Activated CD8-positive, alpha-beta memory T cell treated with anti-CD3 and anti-CD28 coated beads, Interleukin-2, amount 50 U/mL, for 24 hours (primary cell): ENCODE measurements around the gene CELF1.
A peak's percentile ranks its signal among the peaks of the same experiment; 100 is the strongest.

Experiments used
- DNase-seq: peaks from one replicate; pipeline ENCODE4 v3.0.0-alpha.2; 2020; ENCODE audit errors: extremely low read depth

Gene CELF1

DNA sequence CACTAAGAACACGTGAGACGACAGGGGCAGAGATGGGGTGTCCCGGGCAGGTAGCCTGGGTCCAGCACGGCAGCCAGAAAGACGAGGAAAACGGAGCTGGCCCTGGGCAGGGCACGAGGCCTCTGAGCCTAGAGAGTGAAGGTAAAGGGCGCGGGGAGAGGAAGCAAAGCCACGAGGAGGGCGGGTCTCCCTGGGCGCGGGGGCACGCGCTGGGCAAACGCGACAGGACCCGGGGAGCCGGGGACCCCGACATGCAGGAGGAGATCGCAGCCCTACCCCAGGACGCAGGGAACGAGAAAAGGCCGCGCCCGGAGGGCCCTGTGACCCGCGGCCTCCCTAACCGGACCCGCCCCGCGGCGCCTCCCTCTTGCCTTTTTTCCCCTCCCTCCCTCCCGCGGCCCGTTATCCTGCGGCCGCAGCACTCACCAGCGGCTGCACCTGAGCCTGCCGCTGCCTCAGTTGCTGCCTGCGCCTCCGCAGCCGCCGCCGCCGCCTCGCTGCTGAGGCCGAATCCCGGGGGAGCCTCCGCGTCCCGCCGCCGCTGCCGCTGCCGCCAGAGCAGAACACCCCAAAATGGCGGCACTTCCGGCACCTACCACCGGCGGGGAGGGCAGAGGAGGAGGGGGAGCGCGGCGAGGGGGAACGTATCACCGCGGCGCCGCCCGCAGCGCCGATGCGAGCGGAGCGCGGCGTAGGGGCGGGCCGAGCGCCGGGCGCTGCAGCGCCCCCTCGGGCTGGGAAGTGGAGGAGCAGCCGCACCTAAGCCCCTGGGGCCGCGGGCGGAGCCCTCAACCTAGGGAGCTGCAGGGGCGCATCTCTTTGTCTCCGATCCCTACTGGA, at the start of gene CELF1:
TSS of gene CELF1 (minus strand) at position 567 of the 840 bp plus-strand sequence. CDS start 53,609 bp downstream, outside the sequence.
- peak; percentile 83 for DNase-seq

DNA sequence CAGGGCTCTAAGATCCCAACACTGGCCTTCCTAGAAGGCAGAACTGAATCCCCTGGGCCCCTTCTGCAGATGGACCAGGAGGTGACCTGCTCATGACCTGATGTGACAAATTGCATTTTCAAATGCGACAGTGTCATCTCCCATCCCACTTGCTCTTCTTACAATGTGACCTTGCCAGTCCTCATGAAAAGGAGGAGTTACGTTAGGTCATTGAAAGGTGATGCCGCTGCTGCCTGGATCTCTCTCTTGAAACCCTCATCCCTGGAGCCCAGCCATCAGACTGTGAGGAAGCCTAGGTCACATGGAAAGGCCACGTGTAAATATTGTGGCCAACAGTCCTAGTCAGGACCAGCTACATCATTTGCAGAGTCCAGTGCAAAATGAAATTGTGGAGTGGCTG, 47.0 kb upstream of the CELF1 start:
- DNase-seq, result no peak

- DNase-seq, result no peak
Observed at GRCh38 chr11:47595967-47596366, 43.0 kb upstream of the CELF1 start.

DNA sequence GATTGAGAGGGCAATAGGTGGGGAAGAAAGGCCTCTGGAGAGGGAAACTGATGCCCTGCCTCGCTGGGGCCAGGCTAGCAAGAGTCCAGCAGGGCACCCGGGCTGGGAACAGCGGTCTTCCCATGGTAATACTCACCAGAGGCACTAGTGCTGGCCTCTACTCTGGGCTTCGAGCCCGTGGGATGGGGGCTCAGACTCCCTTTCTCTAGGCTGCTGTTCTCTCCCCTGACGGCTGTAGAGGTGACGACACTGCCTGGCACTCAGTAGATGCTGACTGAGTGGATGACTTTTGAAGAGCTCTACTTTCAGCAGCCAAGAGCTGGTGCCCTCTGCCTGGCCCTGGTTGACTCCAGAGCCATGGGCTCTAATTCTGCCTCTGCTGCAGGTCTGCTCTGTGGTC, 42.1 kb upstream of the CELF1 start:
- no peak for DNase-seq

DNA sequence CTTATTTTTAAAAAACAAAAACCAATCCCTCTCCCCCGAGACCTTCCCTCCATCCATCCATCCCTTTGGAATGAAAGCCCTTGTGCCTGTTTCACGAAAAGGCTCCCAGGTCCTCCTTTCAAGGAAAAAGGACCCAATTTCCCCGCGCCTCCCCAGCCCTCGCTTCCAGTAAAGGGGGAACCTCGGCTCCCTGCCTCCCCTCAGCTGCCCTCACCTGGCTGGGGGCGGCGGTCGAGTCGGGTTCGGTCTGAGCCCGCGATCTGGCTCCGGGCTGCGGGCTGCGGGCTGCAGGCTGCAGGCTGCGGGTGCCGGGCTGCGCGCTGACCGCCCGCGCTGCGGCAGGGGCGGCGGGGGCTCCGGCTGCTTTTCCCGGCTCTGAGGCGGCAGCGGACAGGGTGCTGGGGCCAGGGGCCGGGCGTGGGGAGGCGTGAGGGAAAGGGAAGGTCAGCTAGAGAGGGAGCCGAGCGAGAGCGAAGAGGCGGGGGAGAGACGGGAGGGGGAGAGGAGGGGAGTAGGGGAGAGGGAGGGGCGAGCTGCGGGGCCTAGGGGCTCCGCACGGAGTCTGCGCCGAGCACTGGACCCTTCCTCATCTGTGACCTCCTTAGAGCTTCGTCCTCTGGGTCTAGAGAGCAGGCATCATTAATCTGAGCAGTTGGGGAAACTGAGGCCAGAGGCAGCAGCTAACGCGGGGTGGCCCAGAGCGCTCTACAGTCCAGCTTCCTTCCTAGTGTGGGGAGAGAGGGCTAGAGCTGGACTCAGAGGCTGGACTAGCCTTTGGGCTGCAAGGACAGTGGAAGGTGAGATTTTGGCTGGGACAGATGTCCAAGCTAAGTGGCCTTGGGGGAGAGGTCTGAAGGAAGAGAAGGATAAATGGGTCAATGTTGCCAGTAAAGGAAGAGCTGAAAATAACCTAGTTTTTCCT, 41.3 kb upstream of the CELF1 start, which contains the start of gene C1QTNF4:
TSS of gene C1QTNF4 (minus strand) at position 478 of the 922 bp plus-strand sequence. CDS start 3,601 bp downstream, outside the sequence.
- no peak for DNase-seq

GRCh38 chr11:47593492-47593933, 40.6 kb upstream of the CELF1 start:
- no peak for DNase-seq

- no peak for DNase-seq
Observed at GRCh38 chr11:47592970-47593369, 40.0 kb upstream of the CELF1 start.

DNA sequence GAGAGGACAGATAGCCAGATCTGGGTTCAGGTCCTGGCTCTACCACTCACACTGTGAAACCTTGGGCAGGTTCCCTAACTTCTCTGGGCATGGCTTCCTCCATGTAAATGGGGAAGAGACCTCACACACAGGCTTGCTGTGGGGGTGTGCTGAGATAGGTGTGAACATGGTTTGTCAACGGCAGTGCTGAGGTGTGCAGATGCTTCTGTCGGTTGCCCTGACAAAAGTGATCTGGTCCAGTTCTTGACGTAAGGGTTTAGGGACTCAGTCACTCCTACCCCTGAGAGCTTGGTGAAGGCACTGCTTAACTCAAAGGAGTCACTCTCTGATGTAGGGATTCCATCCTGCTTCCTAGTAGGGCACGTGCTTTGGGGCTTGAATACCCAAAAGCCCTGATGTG, 39.3 kb upstream of the CELF1 start:
- DNase-seq, result no peak

GRCh38 chr11:47591764-47592163, 38.8 kb upstream of the CELF1 start:
- DNase-seq, result no peak

DNA sequence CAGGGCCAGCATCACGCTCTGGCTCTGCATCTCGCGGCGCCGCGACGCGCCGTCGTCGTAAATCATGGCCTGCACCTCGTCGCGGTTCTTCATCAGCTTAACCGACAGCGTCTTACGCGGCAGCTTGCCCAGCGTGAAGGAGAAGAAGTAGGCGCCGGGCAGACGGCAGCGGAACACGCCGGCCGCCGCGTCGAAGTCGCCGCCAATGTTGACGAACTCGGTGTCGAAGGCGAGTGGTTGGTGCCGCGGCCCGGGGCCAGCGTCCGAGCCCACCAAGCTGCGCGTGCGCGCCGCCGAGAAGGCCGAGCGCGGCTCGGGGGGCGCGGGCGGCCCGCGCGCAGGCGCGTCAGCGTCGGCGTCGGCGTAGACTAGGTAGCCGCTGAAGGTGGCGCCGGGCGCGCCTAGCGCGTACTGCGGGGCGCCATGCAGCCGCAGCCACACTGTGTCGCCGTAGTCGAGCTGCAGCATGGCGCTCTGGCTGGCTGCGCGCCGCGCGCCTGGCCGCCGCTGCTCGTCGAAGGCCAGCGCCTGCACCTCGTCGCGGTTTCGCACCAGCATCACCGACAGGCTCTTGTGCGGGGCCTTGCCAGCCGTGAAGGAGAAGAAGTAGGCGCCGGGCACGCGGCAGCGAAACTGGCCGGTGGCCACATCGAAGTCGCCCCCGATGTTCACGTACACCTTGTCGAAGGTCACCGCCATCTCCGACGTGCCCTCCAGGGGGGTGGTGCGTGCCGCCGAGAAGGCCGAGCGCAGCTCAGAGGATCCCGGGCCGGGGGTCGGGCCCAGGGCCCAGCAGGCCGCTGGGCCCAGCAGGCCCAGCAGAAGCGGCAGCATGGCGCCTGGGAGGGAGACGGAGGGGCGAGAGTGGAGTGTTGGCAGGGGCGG, 37.3 kb upstream of the CELF1 start:
- no peak for DNase-seq

- no peak for DNase-seq
Observed at GRCh38 chr11:47589584-47589976, 36.6 kb upstream of the CELF1 start.

DNA sequence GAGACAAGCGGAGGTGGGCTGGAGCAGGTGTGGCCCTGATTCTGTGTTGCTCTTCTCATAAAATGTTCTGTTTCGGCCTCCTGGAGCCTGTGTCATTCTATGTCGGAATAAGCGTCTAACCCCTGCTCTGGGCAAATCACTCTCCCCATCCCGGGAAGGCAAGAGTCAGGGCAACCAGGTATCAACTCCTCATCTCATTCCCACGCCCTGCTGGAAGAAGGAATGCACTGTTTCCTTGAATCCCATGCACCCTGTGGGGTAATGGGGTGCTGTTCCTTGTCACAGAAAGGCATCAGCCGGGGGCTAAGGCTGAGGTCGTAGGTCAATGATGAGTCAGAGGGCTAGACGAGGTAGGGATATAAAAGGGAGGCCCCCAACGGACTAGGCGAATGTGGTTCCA, 36.2 kb upstream of the CELF1 start:
- DNase-seq, result no peak

DNA sequence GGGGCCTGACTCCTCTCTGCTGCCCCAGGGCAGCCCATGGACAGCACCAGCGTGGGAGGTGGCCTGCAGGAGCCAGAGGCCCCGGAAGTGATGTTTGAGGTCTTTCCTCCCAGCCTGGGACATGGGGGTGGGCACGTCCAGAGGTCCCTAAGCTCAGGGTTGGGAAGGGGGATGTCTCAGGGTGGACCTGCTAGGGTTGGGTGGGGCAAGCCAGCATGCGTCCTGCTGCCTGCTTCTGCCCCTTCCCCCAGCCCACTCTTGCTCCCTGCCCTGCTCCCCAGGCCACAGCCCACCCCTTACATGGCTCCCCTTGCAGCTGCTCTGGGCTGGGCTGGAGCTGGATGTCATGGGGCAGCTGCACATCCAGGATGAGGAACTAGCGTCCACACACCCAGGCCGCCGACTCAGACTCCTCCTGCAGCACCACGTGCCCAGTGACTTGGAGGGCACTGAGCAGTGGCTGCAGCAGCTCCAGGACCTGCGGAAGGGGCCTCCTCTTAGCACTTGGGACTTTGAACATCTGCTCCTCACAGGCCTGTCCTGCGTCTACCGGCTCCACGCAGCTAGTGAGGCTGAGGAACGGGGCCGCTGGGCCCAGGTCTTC, 34.9 kb upstream of the CELF1 start:
- DNase-seq, result no peak

GRCh38 chr11:47587039-47587716, 34.2 kb upstream of the CELF1 start:
- DNase-seq, result no peak

DNA sequence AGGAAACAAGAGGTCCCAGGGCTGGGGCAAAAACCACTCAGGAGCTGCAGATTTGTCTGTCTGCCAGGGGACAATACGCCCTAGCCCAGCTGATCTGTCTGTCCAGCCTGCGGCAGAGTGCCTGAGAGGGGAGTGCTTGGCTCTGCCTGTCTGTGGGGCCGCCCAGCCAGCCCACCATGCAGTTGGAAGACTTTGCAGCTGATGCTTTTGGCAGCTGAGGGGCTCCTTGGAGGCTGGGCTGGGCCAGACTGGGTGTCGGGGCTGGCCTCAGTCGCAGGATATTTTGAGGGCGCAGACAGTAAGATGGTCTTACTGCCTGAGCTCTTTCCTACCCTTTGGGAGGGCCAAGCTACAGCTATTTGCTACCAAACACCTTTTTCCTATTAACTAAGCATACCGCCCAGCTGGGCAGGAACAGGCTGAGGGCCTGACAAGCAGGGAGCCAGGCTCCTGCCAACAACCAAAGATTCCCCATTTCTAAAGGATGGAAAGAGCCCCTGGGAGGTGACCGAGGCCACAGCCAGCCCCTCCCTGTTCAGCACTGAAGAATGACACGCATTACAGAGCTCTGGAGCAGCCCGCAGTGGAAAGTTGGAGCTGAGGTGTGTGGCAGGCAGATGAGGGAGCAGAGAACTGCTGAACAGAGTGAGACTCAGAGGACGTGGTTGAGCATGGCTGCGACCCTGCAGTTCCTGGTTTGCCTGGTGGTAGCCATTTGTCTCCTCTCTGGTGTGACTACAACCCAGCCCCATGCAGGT, 33.3 kb upstream of the CELF1 start, which contains the start of gene FAM180B:
TSS of gene FAM180B (plus strand) at position 581 of the 758 bp plus-strand sequence. CDS start at position 672, 91 bp downstream.
- DNase-seq, result no peak

- DNase-seq, result no peak
Observed at GRCh38 chr11:47583844-47584243, 30.9 kb upstream of the CELF1 start.

GRCh38 chr11:47578524-47579494, 25.9 kb upstream of the CELF1 start, which contains the start of the genes KBTBD4 and NDUFS3:
KBTBD4 (minus strand) TSS chr11:47578970; CDS start chr11:47578951, 19 bp downstream.
NDUFS3 (plus strand) TSS chr11:47579074; CDS start chr11:47579092, 18 bp downstream.
- peak; percentile 65 for DNase-seq

DNA sequence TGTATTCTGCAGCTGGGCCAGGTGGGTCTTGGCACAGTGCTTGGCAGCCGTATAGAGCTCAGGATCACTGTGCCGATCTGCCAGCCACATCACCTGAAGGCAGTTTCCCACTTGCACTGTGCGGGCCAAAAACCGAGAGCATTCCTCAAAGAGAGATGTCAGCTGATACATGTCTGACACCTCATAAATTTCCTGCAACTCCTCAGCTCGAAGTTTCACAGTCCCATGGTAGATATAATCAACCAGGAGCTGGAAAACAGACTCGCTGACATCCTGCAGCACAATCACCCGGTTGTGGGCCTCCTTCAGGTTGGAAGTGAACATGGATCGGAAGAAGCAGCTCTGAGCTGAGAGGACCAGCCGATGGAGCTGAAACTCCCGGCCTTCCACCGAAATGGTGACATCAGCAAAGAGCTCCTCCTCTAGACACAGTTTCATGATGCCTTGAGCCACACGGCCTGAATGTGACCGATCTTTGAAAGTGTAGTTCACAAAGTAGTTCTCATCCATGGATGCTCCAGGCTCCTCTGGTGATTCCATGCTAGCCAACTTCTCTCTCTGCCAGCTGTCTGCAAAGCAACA, 24.6 kb upstream of the CELF1 start:
- no peak for DNase-seq
